Loucy (cell line): ENCODE results near the gene ZNF835.

Experiments
- H2AFZ ChIP-seq: fragments of 200-600 bp; sonication (generic); 2 replicates; pipeline ENCODE4 v1.6.0; 2016; ENCODE audit warnings: antibody characterized with exemption, mild to moderate bottlenecking, low read length, moderate library complexity
- H3F3A ChIP-seq: fragments of 200-600 bp; 2 replicates; pipeline ENCODE4 v1.6.0; 2016; ENCODE audit warnings: antibody characterized with exemption, low read depth, mild to moderate bottlenecking
- H3K27me3 ChIP-seq: fragments of 200-600 bp; sonication (generic); 2 replicates; pipeline ENCODE4 v1.6.1; 2014; ENCODE audit warnings: low read length, mild to moderate bottlenecking; ENCODE audit not compliant: insufficient read depth, poor library complexity, severe bottlenecking
- H3K36me3 ChIP-seq: fragments of 200-600 bp; sonication (generic); 2 replicates; pipeline ENCODE4 v1.6.1; 2016; ENCODE audit warnings: low read length; ENCODE audit not compliant: insufficient read depth
- H3K4me1 ChIP-seq: fragments of 200-600 bp; sonication (generic); 2 replicates; pipeline ENCODE4 v1.5.1; 2014; ENCODE audit warnings: low read length, mild to moderate bottlenecking; ENCODE audit not compliant: insufficient read depth, poor library complexity, severe bottlenecking
- H3K4me2 ChIP-seq: fragments of 200-600 bp; sonication (generic); 2 replicates; pipeline ENCODE4 v1.6.0; 2014; ENCODE audit warnings: antibody characterized with exemption, low read length, low read depth, mild to moderate bottlenecking; ENCODE audit not compliant: poor library complexity, severe bottlenecking
- H3K4me3 ChIP-seq: fragments of 200-600 bp; sonication (generic); 2 replicates; pipeline ENCODE4 v1.5.1; 2014; ENCODE audit warnings: low read length, mild to moderate bottlenecking, mixed read lengths; ENCODE audit not compliant: poor library complexity, severe bottlenecking
- H3K79me2 ChIP-seq: fragments of 200-600 bp; sonication (generic); 2 replicates; pipeline ENCODE4 v1.6.1; 2014; ENCODE audit warnings: low read length; ENCODE audit not compliant: insufficient read depth
- H3K9ac ChIP-seq: fragments of 200-600 bp; sonication (generic); 2 replicates; pipeline ENCODE4 v1.6.0; 2014; ENCODE audit warnings: mild to moderate bottlenecking, low read depth, low read length, moderate library complexity; ENCODE audit not compliant: poor library complexity, severe bottlenecking
- H3K9me2 ChIP-seq: fragments of 200-600 bp; sonication (generic); replicated peaks from 2 replicates; pipeline ENCODE4 v1.6.1; 2016; ENCODE audit warnings: low read depth, low read length, mixed read lengths
- H3K9me3 ChIP-seq: fragments of 200-600 bp; sonication (generic); 2 replicates; pipeline ENCODE4 v1.6.1; 2014; ENCODE audit warnings: mild to moderate bottlenecking, antibody characterized with exemption, low read length, low read depth; ENCODE audit not compliant: insufficient read depth
- H4K20me1 ChIP-seq: fragments of 200-600 bp; sonication (generic); 2 replicates; pipeline ENCODE4 v1.6.0; 2014; ENCODE audit warnings: antibody characterized with exemption, low read length, mild to moderate bottlenecking; ENCODE audit not compliant: insufficient read depth, poor library complexity, severe bottlenecking
- EZH2phosphoT487 ChIP-seq: fragments of 200-600 bp; IDR thresholded peaks from 2 replicates; pipeline ENCODE4 v1.6.1; 2018; ENCODE audit warnings: antibody characterized with exemption, mild to moderate bottlenecking, moderate library complexity, borderline replicate concordance
- TF ChIP-seq, protein P1 (sequence below): fragments of 200-600 bp; sonication (generic); conservative IDR thresholded peaks from 2 replicates; pipeline ENCODE4 v1.5.1; 2014; ENCODE audit warnings: mild to moderate bottlenecking, antibody characterized with exemption, low read length

Gene ZNF835

DNA sequence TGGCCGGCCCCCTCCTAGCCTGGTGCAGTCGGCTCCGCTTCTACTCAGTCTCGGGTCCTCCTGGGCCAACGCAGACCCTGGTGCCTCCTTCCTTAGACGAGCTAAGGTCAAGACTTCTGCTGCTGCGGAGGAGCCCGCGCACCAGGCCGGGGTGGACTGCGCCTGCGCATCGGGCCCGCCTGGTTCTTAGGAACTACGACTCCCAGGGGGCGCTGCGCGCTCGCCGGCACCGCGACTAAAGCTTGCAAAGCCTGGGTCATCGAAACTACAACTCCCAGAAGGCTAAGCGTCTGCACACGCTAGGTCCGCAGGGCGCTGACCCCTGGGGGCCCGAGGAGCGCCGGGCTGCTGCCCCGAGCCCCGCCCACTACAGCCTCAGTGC lies at the start of gene ZNF835:
Gene ZNF835, minus strand, starts transcription at position 145 of the 382 bp plus-strand sequence. CDS start 6,559 bp downstream, outside the sequence.
- Histone ChIP-seq H2AFZ (no peak within 1 kb of the TSS), H3K4me3 (no peak within 1 kb of the TSS)

DNA sequence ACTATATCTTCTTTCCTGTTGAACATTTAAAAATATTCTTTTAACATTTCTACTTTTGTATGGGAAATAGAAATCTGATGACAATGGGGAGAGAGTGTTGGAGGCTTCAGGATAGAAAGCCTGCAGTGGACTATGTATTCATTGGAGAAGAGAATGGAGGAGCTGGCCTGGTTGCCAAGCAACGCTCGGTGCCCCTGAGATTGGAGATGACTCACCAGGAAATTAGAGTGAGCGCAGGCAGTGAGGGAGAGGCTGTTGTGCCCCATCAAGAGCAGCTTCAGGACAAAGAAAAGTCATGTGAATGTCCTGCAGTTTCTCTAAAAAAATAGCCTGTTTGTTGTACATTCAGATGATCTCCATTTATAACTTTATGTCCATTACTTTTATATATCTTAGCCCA lies 48.7 kb upstream of the ZNF835 start:
- H3K9me2 ChIP-seq: no peaks in the 10 kb centered on the region
- H3F3A ChIP-seq: no peaks in the 10 kb centered on the region
- no peaks in the 10 kb centered on the region for H3K36me3 ChIP-seq
- H2AFZ ChIP-seq: no peak overlapping the region
- no peaks in the 10 kb centered on the region for H3K27me3 ChIP-seq
- H3K79me2 ChIP-seq: no peaks in the 10 kb centered on the region
- no peak overlapping the region for H3K9ac ChIP-seq
- TF ChIP-seq, protein P1, sequence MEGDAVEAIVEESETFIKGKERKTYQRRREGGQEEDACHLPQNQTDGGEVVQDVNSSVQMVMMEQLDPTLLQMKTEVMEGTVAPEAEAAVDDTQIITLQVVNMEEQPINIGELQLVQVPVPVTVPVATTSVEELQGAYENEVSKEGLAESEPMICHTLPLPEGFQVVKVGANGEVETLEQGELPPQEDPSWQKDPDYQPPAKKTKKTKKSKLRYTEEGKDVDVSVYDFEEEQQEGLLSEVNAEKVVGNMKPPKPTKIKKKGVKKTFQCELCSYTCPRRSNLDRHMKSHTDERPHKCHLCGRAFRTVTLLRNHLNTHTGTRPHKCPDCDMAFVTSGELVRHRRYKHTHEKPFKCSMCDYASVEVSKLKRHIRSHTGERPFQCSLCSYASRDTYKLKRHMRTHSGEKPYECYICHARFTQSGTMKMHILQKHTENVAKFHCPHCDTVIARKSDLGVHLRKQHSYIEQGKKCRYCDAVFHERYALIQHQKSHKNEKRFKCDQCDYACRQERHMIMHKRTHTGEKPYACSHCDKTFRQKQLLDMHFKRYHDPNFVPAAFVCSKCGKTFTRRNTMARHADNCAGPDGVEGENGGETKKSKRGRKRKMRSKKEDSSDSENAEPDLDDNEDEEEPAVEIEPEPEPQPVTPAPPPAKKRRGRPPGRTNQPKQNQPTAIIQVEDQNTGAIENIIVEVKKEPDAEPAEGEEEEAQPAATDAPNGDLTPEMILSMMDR: no peak
- no peak for TF ChIP-seq EZH2phosphoT487
- H4K20me1 ChIP-seq: no peaks in the 10 kb centered on the region
- no peaks in the 10 kb centered on the region for H3K4me1 ChIP-seq
- no peak overlapping the region for H3K4me3 ChIP-seq
- H3K4me2 ChIP-seq: no peak overlapping the region
- no peaks in the 10 kb centered on the region; the same call in 1 of the 2 replicates for H3K9me3 ChIP-seq

More for the DNA sequence above, at the start of gene ZNF835:
- H3K27me3 ChIP-seq: no peaks in the 10 kb centered on the region
- H3K4me1 ChIP-seq: no peaks in the 10 kb centered on the region
- H3K9ac ChIP-seq: no peak within 1 kb of the TSS
- no peaks in the 10 kb centered on the region for H3K9me2 ChIP-seq
- H3K36me3 ChIP-seq: no peaks in the 10 kb centered on the region
- H3K79me2 ChIP-seq: no peaks in the 10 kb centered on the region
- no peak within 1 kb of the TSS for H3K4me2 ChIP-seq
- H4K20me1 ChIP-seq: no peaks in the 10 kb centered on the region
- H3K9me3 ChIP-seq: peaks cover 9% of the 10 kb centered on the region; the same call in 1 of the 2 replicates
- no peaks in the 10 kb centered on the region for H3F3A ChIP-seq
- TF ChIP-seq, protein P1: no peak
- no peak for TF ChIP-seq EZH2phosphoT487

DNA sequence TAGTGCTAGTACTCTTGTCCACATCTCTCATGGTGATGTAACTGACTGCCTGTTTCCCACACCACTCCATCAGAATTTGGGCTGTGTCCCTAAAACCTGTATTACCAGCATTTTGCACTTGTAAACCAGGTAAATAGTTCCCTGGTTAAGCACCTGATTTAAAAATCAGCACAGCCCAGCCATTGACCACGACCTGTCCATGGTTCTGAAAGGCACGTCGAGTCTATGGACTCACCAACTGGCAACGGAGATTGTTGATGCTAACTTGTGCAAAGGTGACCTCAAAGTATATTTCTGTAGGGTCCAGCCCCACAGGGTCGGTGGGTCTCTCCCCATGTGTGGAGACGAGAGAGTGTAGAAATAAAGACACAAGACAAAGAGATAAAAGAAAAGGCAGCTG lies 46.7 kb upstream of the ZNF835 start:
- H3K79me2 ChIP-seq: no peaks in the 10 kb centered on the region
- no peak overlapping the region for H3K4me3 ChIP-seq
- H3K4me2 ChIP-seq: no peak overlapping the region
- no peaks in the 10 kb centered on the region for H3K4me1 ChIP-seq
- no peaks in the 10 kb centered on the region for H3K36me3 ChIP-seq
- H2AFZ ChIP-seq: no peak overlapping the region
- no peaks in the 10 kb centered on the region for H3K9me2 ChIP-seq
- H3K9ac ChIP-seq: no peak overlapping the region
- H3K27me3 ChIP-seq: no peaks in the 10 kb centered on the region
- H3F3A ChIP-seq: no peaks in the 10 kb centered on the region
- TF ChIP-seq EZH2phosphoT487: no peak
- TF ChIP-seq, protein P1: no peak
- H4K20me1 ChIP-seq: no peaks in the 10 kb centered on the region
- no peaks in the 10 kb centered on the region; the same call in 1 of the 2 replicates for H3K9me3 ChIP-seq
